ENCODE data around the gene LAMB4.
"Not testable (repeated sequence)": the region's sequence is repeated elsewhere in the genome, so short reads cannot be mapped to it uniquely, and the experiment has no call there.

LAMB4 gene

GRCh38 chr7:108051454-108051853 is 78.7 kb downstream of the LAMB4 start:
- no peak for DNase-seq (ENCODE audit: low read depth in 2 of 2, low spot score in 1 of 2)

- DNase-seq (ENCODE audit: low read depth in 2 of 2, low spot score in 1 of 2), result no peak
Measured at GRCh38 chr7:108049962-108050361, 80.2 kb downstream of the LAMB4 start.

- no peak for DNase-seq (ENCODE audit: low read depth in 2 of 2, low spot score in 1 of 2)
Measured at GRCh38 chr7:108048422-108048821, 81.7 kb downstream of the LAMB4 start.

- DNase-seq (ENCODE audit: low read depth in 2 of 2, low spot score in 1 of 2), result no peak
Measured at GRCh38 chr7:108046952-108047506, 83.1 kb downstream of the LAMB4 start.

GRCh38 chr7:108045669-108046068 is 84.5 kb downstream of the LAMB4 start:
- no peak for DNase-seq (ENCODE audit: low read depth in 2 of 2, low spot score in 1 of 2)

GRCh38 chr7:108045154-108045553 is 85.0 kb downstream of the LAMB4 start:
- DNase-seq (ENCODE audit: low read depth in 2 of 2, low spot score in 1 of 2), result no peak

GRCh38 chr7:108044345-108044744 is 85.8 kb downstream of the LAMB4 start:
- no peak for DNase-seq (ENCODE audit: low read depth in 2 of 2, low spot score in 1 of 2)

GRCh38 chr7:108038986-108039385 is 91.2 kb downstream of the LAMB4 start:
- DNase-seq (ENCODE audit: low read depth in 2 of 2, low spot score in 1 of 2), result no peak

GRCh38 chr7:108037741-108038140 is 92.4 kb downstream of the LAMB4 start:
- DNase-seq (ENCODE audit: low read depth in 2 of 2, low spot score in 1 of 2), result no peak

GRCh38 chr7:108037140-108037539 is 93.0 kb downstream of the LAMB4 start:
- DNase-seq (ENCODE audit: low read depth in 2 of 2, low spot score in 1 of 2), result no peak

- DNase-seq (ENCODE audit: low read depth in 2 of 2, low spot score in 1 of 2), result no peak
Measured at GRCh38 chr7:108034586-108034985, 95.6 kb downstream of the LAMB4 start.

- DNase-seq (ENCODE audit: low read depth in 2 of 2, low spot score in 1 of 2), result no peak
Measured at GRCh38 chr7:108033776-108034497, 96.2 kb downstream of the LAMB4 start.

GRCh38 chr7:108033309-108033708 is 96.9 kb downstream of the LAMB4 start:
- not testable (repeated sequence) for DNase-seq (ENCODE audit: low read depth in 2 of 2, low spot score in 1 of 2)

GRCh38 chr7:108030516-108030915 is 99.6 kb downstream of the LAMB4 start:
- DNase-seq (ENCODE audit: low read depth in 2 of 2, low spot score in 1 of 2), result no peak

GRCh38 chr7:108029034-108029433 is 101.1 kb downstream of the LAMB4 start:
- no peak for DNase-seq (ENCODE audit: low read depth in 2 of 2, low spot score in 1 of 2)

- no peak for DNase-seq (ENCODE audit: low read depth in 2 of 2, low spot score in 1 of 2)
Measured at GRCh38 chr7:108028111-108028510, 102.0 kb downstream of the LAMB4 start.

GRCh38 chr7:108027239-108027638 is 102.9 kb downstream of the LAMB4 start:
- no peak for DNase-seq (ENCODE audit: low read depth in 2 of 2, low spot score in 1 of 2)

- no peak for DNase-seq (ENCODE audit: low read depth in 2 of 2, low spot score in 1 of 2)
Measured at GRCh38 chr7:108026647-108027046, 103.5 kb downstream of the LAMB4 start.

- DNase-seq (ENCODE audit: low read depth in 2 of 2, low spot score in 1 of 2), result no peak
Measured at GRCh38 chr7:108026116-108026515, 104.0 kb downstream of the LAMB4 start.

GRCh38 chr7:108024538-108024937 is 105.6 kb downstream of the LAMB4 start:
- DNase-seq (ENCODE audit: low read depth in 2 of 2, low spot score in 1 of 2), result no peak

GRCh38 chr7:108020585-108020984 is 109.6 kb downstream of the LAMB4 start:
- no peak for DNase-seq (ENCODE audit: low read depth in 2 of 2, low spot score in 1 of 2)

- no peak for DNase-seq (ENCODE audit: low read depth in 2 of 2, low spot score in 1 of 2)
Measured at GRCh38 chr7:108018668-108019067, 111.5 kb downstream of the LAMB4 start.

- DNase-seq (ENCODE audit: low read depth in 2 of 2, low spot score in 1 of 2), result no peak
Measured at GRCh38 chr7:108017776-108018151, 112.4 kb downstream of the LAMB4 start.

Data from stimulated activated CD8-positive, alpha-beta memory T cell treated with anti-CD3 and anti-CD28 coated beads, Interleukin-4, amount 100 ng/mL, for 4 hours (primary cell).